IPS-20b (cell line): ENCODE results near the gene GARNL3.

Experiments
- H3K27ac ChIP-seq: one replicate; pipeline ENCODE4 v1.5.1; 2013; ENCODE audit warnings: low read length
- H3K27me3 ChIP-seq: 2 replicates; pipeline ENCODE4 v1.6.1; 2013; ENCODE audit warnings: mild to moderate bottlenecking, low read length, inconsistent platforms; ENCODE audit not compliant: insufficient read depth
- H3K36me3 ChIP-seq: 2 replicates; pipeline ENCODE4 v1.6.1; 2013; ENCODE audit warnings: low read depth, mild to moderate bottlenecking, inconsistent platforms, low read length, moderate library complexity; ENCODE audit not compliant: insufficient read depth
- H3K4me1 ChIP-seq: 2 replicates; pipeline ENCODE4 v1.6.1; 2013; ENCODE audit warnings: mild to moderate bottlenecking, control low read depth, inconsistent platforms, low read length, moderate library complexity; ENCODE audit not compliant: insufficient read depth
- H3K4me3 ChIP-seq: 2 replicates; pipeline ENCODE4 v1.5.1; 2013; ENCODE audit warnings: mild to moderate bottlenecking, low read length, inconsistent platforms
- H3K9ac ChIP-seq: 2 replicates; pipeline ENCODE4 v1.6.1; 2013; ENCODE audit warnings: low read depth, mild to moderate bottlenecking, inconsistent platforms, low read length, moderate library complexity
- H3K9me3 ChIP-seq: 2 replicates; pipeline ENCODE4 v1.6.1; 2013; ENCODE audit warnings: mild to moderate bottlenecking, low read depth, low read length, inconsistent platforms; ENCODE audit not compliant: insufficient read depth

Gene GARNL3

GRCh38 chr9:127262602-127263001 is 2.0 kb upstream of the GARNL3 start:
- Histone ChIP-seq H3K27ac (no peak overlapping the region), H3K36me3 (no peaks in the 10 kb centered on the region), H3K4me1 (peaks cover 8% of the 10 kb centered on the region; the same call in 1 of the 2 replicates), H3K9me3 (no peaks in the 10 kb centered on the region), H3K4me3 (no peak overlapping the region), H3K27me3 (no peaks in the 10 kb centered on the region), H3K9ac (no peak overlapping the region)

GRCh38 chr9:127263237-127263636 is 1.3 kb upstream of the GARNL3 start:
- Histone ChIP-seq H3K27me3 (no peaks in the 10 kb centered on the region), H3K4me3 (no peak overlapping the region), H3K9me3 (no peaks in the 10 kb centered on the region), H3K4me1 (peaks cover 8% of the 10 kb centered on the region; the same call in 1 of the 2 replicates), H3K9ac (no peak overlapping the region), H3K27ac (no peak overlapping the region), H3K36me3 (no peaks in the 10 kb centered on the region)

GRCh38 chr9:127263664-127264063 is 910 bp upstream of the GARNL3 start:
- H3K27me3 ChIP-seq: no peaks in the 10 kb centered on the region
- no peaks in the 10 kb centered on the region for H3K9me3 ChIP-seq
- no peak overlapping the region for H3K27ac ChIP-seq
- H3K4me3 ChIP-seq: no peak overlapping the region
- peaks cover 8% of the 10 kb centered on the region; the same call in 1 of the 2 replicates for H3K4me1 ChIP-seq
- H3K36me3 ChIP-seq: no peaks in the 10 kb centered on the region
- no peak overlapping the region for H3K9ac ChIP-seq

- no peaks in the 10 kb centered on the region for H3K9me3 ChIP-seq
- no peaks in the 10 kb centered on the region for H3K27me3 ChIP-seq
- H3K36me3 ChIP-seq: no peaks in the 10 kb centered on the region
- H3K4me1 ChIP-seq: peaks cover 8% of the 10 kb centered on the region; the same call in 1 of the 2 replicates
- no peak overlapping the region for H3K4me3 ChIP-seq
- no peak overlapping the region for H3K9ac ChIP-seq
- no peak overlapping the region for H3K27ac ChIP-seq
Observed at GRCh38 chr9:127267793-127268525, 3.4 kb downstream of the GARNL3 start.

- H3K36me3 ChIP-seq: no peaks in the 10 kb centered on the region
- peaks cover 5% of the 10 kb centered on the region; the same call in 1 of the 2 replicates for H3K4me1 ChIP-seq
- H3K4me3 ChIP-seq: no peak overlapping the region
- H3K27ac ChIP-seq: no peak overlapping the region
- no peak overlapping the region for H3K9ac ChIP-seq
- no peaks in the 10 kb centered on the region for H3K9me3 ChIP-seq
- no peaks in the 10 kb centered on the region for H3K27me3 ChIP-seq
Observed at GRCh38 chr9:127269449-127269848, 4.9 kb downstream of the GARNL3 start.

GRCh38 chr9:127273326-127273725 is 8.8 kb downstream of the GARNL3 start:
- H3K27me3 ChIP-seq: no peaks in the 10 kb centered on the region
- H3K4me1 ChIP-seq: no peaks in the 10 kb centered on the region
- no peak overlapping the region for H3K27ac ChIP-seq
- H3K9me3 ChIP-seq: no peaks in the 10 kb centered on the region
- H3K4me3 ChIP-seq: no peak overlapping the region
- no peaks in the 10 kb centered on the region for H3K36me3 ChIP-seq
- H3K9ac ChIP-seq: no peak overlapping the region

GRCh38 chr9:127277099-127277498 is 12.5 kb downstream of the GARNL3 start:
- Histone ChIP-seq H3K27ac (no peak overlapping the region), H3K9me3 (no peaks in the 10 kb centered on the region)

GRCh38 chr9:127277770-127278169 is 13.2 kb downstream of the GARNL3 start:
- no peaks in the 10 kb centered on the region for H3K27me3 ChIP-seq
- H3K9ac ChIP-seq: no peak overlapping the region
- H3K4me1 ChIP-seq: no peaks in the 10 kb centered on the region
- no peaks in the 10 kb centered on the region for H3K9me3 ChIP-seq
- no peak overlapping the region for H3K4me3 ChIP-seq
- no peaks in the 10 kb centered on the region for H3K36me3 ChIP-seq
- no peak overlapping the region for H3K27ac ChIP-seq

More at GRCh38 chr9:127277099-127277498, 12.5 kb downstream of the GARNL3 start:
- H3K4me1 ChIP-seq: no peaks in the 10 kb centered on the region
- no peaks in the 10 kb centered on the region for H3K27me3 ChIP-seq
- no peaks in the 10 kb centered on the region for H3K36me3 ChIP-seq
- no peak overlapping the region for H3K4me3 ChIP-seq
- H3K9ac ChIP-seq: no peak overlapping the region

- H3K4me1 ChIP-seq: no peaks in the 10 kb centered on the region
Observed at GRCh38 chr9:127278372-127278771, 13.8 kb downstream of the GARNL3 start.

GRCh38 chr9:127279717-127280285 is 15.2 kb downstream of the GARNL3 start:
- Histone ChIP-seq H3K27me3 (no peaks in the 10 kb centered on the region), H3K27ac (no peak overlapping the region), H3K4me3 (no peak overlapping the region), H3K9ac (no peak overlapping the region), H3K36me3 (no peaks in the 10 kb centered on the region), H3K9me3 (no peaks in the 10 kb centered on the region), H3K4me1 (no peaks in the 10 kb centered on the region)

More at GRCh38 chr9:127278372-127278771, 13.8 kb downstream of the GARNL3 start:
- Histone ChIP-seq H3K36me3 (no peaks in the 10 kb centered on the region), H3K9me3 (no peaks in the 10 kb centered on the region), H3K9ac (no peak overlapping the region), H3K27me3 (no peaks in the 10 kb centered on the region), H3K27ac (no peak overlapping the region), H3K4me3 (no peak overlapping the region)

GRCh38 chr9:127280880-127281660 is 16.5 kb downstream of the GARNL3 start:
- H3K9me3 ChIP-seq: no peaks in the 10 kb centered on the region
- no peaks in the 10 kb centered on the region for H3K27me3 ChIP-seq
- no peak overlapping the region for H3K4me3 ChIP-seq
- H3K27ac ChIP-seq: no peak overlapping the region
- no peaks in the 10 kb centered on the region for H3K36me3 ChIP-seq
- no peaks in the 10 kb centered on the region for H3K4me1 ChIP-seq
- no peak overlapping the region for H3K9ac ChIP-seq
